Measurements from ENCODE around the gene FAM13B. TPM values are rescaled to one million over a fixed set of nuclear protein-coding genes. Genes with fewer than 3 reads are reported as not detected.

FAM13B gene

DNA sequence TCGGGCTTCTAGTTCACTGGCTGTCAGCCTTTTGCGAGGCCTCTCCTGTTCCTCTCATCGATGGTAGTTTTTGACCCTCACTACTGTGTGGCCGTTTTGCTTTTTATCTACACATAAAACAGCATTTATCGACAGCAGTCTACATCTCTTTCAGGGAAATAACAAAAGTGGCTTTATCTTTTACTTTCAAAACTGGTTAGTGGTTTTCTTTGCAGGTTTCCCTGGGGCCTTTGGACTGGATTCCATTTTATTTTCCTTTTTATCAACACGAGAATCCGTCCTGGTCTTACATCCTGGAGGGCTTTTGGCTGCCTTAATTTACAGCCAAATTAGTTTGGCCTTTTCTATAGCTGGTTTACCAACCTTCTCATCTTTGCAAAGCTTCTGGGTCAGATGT is 144.4 kb downstream of the FAM13B start:
- no peak overlapping the region for H3K23ac ChIP-seq (ENCODE audit: low read length in 2 of 2)
- no peaks in the 10 kb centered on the region for H3K79me1 ChIP-seq (replicated peaks; ENCODE audit: low read length, poor library complexity, severe bottlenecking)
- no peak overlapping the region for H2AFZ ChIP-seq (ENCODE audit: low read depth, low read length)
- no peak overlapping the region for H2BK120ac ChIP-seq (ENCODE audit: low read depth, low read length)
- H3K9me3 ChIP-seq (ENCODE audit: control insufficient read depth, low read length), result no peaks in the 10 kb centered on the region
- H3K9ac ChIP-seq (ENCODE audit: low read length), result peak overlapping the region; percentile 88
- no peak for DNase-seq
- no peak overlapping the region for H2BK12ac ChIP-seq (ENCODE audit: low read length in 2 of 2)
- H3K14ac ChIP-seq (ENCODE audit: low read length in 2 of 2), result no peak overlapping the region
- peak overlapping the region in 1 of 2 experiments; percentile 83 for H3K4me3 ChIP-seq (ENCODE audit: insufficient read depth in 1 of 2, low read depth in 1 of 2, low read length in 2 of 2)
- H3K27ac ChIP-seq (ENCODE audit: low read length, poor library complexity, severe bottlenecking), result no peak overlapping the region
- H4K8ac ChIP-seq (ENCODE audit: low read length), result no peak overlapping the region
- H2AK5ac ChIP-seq (ENCODE audit: low read length, severe bottlenecking), result no peak overlapping the region
- WGBS, result 86% methylated on average over 7 of the region's 7 CpGs
- H3K27me3 ChIP-seq (ENCODE audit: control insufficient read depth in 1 of 2, insufficient read depth in 1 of 2, low read length in 2 of 2), result no peaks in the 10 kb centered on the region
- H3K18ac ChIP-seq (ENCODE audit: low read depth in 1 of 2, low read length in 2 of 2), result no peak overlapping the region
- H3K4me1 ChIP-seq (ENCODE audit: control insufficient read depth, insufficient read depth, low read depth, low read length), result no peaks in the 10 kb centered on the region
- no peak overlapping the region for H3K4ac ChIP-seq (ENCODE audit: low read depth in 1 of 2, low read length in 2 of 2)
- no peak overlapping the region for H4K91ac ChIP-seq (ENCODE audit: low read length)
- no peak overlapping the region for H3K4me2 ChIP-seq (ENCODE audit: low read length, poor library complexity, severe bottlenecking)
- H2BK5ac ChIP-seq (ENCODE audit: low read depth, low read length, poor library complexity, severe bottlenecking), result no peak overlapping the region
- H3K36me3 ChIP-seq (ENCODE audit: control insufficient read depth in 1 of 2, insufficient read depth in 2 of 2, low read depth in 1 of 2, low read length in 2 of 2), result no peaks in the 10 kb centered on the region
- no peak overlapping the region for H2BK15ac ChIP-seq (ENCODE audit: low read depth, poor library complexity, severe bottlenecking)

Small RNAs within 50 kb of the gene (small RNA-seq; reads per million reads assigned to genes)
- gene RNU6-1148P (ENCODE audit: low read depth), result not detected
